ENCODE data around the gene MORN5. TPM values are rescaled to one million over a fixed set of nuclear protein-coding genes. Genes with fewer than 3 reads are reported as not detected.

The MORN5 gene
- total RNA-seq, 2 donors from 2014 or later = 0.81 TPM; not detected in 1

DNA sequence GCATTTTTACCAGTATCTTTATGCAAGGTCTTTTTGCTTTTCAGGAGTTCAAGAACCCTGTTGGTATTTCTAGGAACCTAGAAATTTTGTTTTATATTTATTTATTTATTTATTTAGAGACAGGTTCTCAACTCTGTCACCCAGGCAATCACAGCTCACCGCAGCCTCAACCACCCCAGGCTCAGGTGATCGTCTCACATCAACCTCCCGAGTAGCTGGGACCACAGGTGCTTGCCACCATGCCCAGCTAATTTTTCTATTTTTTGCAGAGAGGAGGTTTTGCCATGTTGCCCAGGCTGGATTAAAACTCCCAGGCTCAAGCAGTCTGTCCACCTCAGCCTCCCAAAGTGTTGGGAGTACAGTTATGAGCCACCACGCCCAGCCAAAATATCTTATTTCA is 36.2 kb downstream of the MORN5 start:
- Histone ChIP-seq H3K4me1 (ENCODE audit: control insufficient read depth, insufficient read depth, low read length) (no peaks in the 10 kb centered on the region), H3K27me3 (ENCODE audit: control insufficient read depth, insufficient read depth, low read length, poor library complexity, severe bottlenecking) (no peaks in the 10 kb centered on the region), H3K27ac (ENCODE audit: low read depth, low read length) (no peak overlapping the region), H3K9me3 (ENCODE audit: control insufficient read depth, low read length) (no peaks in the 10 kb centered on the region), H3K9ac (ENCODE audit: extremely low read depth, low read length, poor library complexity, severe bottlenecking) (no peak overlapping the region), H3K4me3 (ENCODE audit: low read length) (no peak overlapping the region), H3K36me3 (ENCODE audit: control insufficient read depth, insufficient read depth, low read length) (no peaks in the 10 kb centered on the region)
- no peak for DNase-seq
- TF ChIP-seq, protein P1, sequence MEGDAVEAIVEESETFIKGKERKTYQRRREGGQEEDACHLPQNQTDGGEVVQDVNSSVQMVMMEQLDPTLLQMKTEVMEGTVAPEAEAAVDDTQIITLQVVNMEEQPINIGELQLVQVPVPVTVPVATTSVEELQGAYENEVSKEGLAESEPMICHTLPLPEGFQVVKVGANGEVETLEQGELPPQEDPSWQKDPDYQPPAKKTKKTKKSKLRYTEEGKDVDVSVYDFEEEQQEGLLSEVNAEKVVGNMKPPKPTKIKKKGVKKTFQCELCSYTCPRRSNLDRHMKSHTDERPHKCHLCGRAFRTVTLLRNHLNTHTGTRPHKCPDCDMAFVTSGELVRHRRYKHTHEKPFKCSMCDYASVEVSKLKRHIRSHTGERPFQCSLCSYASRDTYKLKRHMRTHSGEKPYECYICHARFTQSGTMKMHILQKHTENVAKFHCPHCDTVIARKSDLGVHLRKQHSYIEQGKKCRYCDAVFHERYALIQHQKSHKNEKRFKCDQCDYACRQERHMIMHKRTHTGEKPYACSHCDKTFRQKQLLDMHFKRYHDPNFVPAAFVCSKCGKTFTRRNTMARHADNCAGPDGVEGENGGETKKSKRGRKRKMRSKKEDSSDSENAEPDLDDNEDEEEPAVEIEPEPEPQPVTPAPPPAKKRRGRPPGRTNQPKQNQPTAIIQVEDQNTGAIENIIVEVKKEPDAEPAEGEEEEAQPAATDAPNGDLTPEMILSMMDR (conservative IDR thresholded peaks at IDR 0.05) = no peak
- no peaks in the 10 kb centered on the region for H3K4me1 Mint-ChIP-seq
- no peaks in the 10 kb centered on the region for H3K36me3 Mint-ChIP-seq (ENCODE audit: low read depth)
- H3K27ac Mint-ChIP-seq = no peak overlapping the region
- peaks cover 4% of the 10 kb centered on the region for H3K27me3 Mint-ChIP-seq (ENCODE audit: insufficient read depth)
- H3K9me3 Mint-ChIP-seq = no peaks in the 10 kb centered on the region
- no peak overlapping the region for H3K4me3 Mint-ChIP-seq
- WGBS, 2 experiments (ENCODE audit: insufficient coverage in 1 of 2, insufficient read length in 1 of 2) = 83% methylated on average over 1 to 4 of the region's 4 CpGs

DNA sequence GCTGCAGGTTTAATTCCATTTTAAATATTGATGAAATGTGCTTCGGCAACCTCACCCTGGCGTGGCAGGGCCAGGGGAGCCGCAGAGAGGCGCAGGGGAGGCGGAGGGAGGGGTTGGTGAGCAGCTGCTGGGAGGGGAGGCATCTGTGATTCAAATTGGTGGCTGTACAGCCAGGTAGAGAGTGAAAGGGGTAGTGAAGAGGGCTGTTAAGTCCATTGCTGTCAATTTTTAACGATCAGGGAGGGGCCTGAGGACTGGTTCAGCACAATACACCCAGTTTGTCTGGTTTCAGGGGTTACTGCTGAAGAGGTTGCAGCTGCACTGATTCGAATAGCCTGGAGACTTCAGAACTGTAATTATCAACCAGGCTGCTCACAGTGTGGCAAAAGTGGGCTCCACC is 37.7 kb downstream of the MORN5 start:
- WGBS, 2 experiments (ENCODE audit: insufficient coverage in 1 of 2, insufficient read length in 1 of 2) = 83 to 89% methylated on average over 6 to 7 of the region's 7 CpGs
- Histone ChIP-seq H3K36me3 (ENCODE audit: control insufficient read depth, insufficient read depth, low read length) (no peaks in the 10 kb centered on the region), H3K9ac (ENCODE audit: extremely low read depth, low read length, poor library complexity, severe bottlenecking) (no peak overlapping the region), H3K4me1 (ENCODE audit: control insufficient read depth, insufficient read depth, low read length) (no peaks in the 10 kb centered on the region), H3K27ac (ENCODE audit: low read depth, low read length) (no peak overlapping the region), H3K27me3 (ENCODE audit: control insufficient read depth, insufficient read depth, low read length, poor library complexity, severe bottlenecking) (no peaks in the 10 kb centered on the region), H3K9me3 (ENCODE audit: control insufficient read depth, low read length) (no peaks in the 10 kb centered on the region), H3K4me3 (ENCODE audit: low read length) (no peak overlapping the region)
- Mint-ChIP-seq H3K4me1 (no peaks in the 10 kb centered on the region), H3K27ac (no peak overlapping the region), H3K4me3 (no peak overlapping the region), H3K27me3 (ENCODE audit: insufficient read depth) (peaks cover 4% of the 10 kb centered on the region), H3K36me3 (ENCODE audit: low read depth) (no peaks in the 10 kb centered on the region), H3K9me3 (no peaks in the 10 kb centered on the region)
- TF ChIP-seq, protein P1 (conservative IDR thresholded peaks at IDR 0.05) = no peak
- no peak for DNase-seq

DNA sequence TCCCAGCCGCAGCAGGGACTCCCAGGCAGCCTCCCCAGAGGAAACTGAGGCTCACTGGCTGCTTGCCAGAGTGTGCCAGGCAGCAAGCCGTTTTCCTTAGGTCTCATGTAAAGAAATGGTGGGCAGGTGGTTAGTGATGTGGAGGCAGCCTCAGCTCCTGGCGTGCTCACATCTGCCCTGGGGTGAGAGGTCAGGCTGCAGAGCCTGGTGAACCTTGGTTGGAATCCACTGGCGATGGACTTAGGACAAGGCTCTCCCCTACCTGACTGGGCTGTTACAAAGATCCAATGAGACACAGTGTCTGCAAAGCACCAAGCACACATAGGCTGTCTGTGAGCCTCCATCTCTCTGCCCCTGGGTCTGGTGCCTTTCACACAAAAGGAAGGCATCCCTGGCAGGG is 38.2 kb downstream of the MORN5 start:
- no peak overlapping the region for H3K27ac Mint-ChIP-seq
- Histone ChIP-seq H3K36me3 (ENCODE audit: control insufficient read depth, insufficient read depth, low read length) (no peaks in the 10 kb centered on the region), H3K27me3 (ENCODE audit: control insufficient read depth, insufficient read depth, low read length, poor library complexity, severe bottlenecking) (no peaks in the 10 kb centered on the region), H3K27ac (ENCODE audit: low read depth, low read length) (no peak overlapping the region), H3K9ac (ENCODE audit: extremely low read depth, low read length, poor library complexity, severe bottlenecking) (no peak overlapping the region), H3K4me1 (ENCODE audit: control insufficient read depth, insufficient read depth, low read length) (no peaks in the 10 kb centered on the region), H3K9me3 (ENCODE audit: control insufficient read depth, low read length) (no peaks in the 10 kb centered on the region), H3K4me3 (ENCODE audit: low read length) (no peak overlapping the region)
- H3K36me3 Mint-ChIP-seq (ENCODE audit: low read depth) = no peaks in the 10 kb centered on the region
- no peak overlapping the region for H3K4me3 Mint-ChIP-seq
- TF ChIP-seq, protein P1 (conservative IDR thresholded peaks at IDR 0.05) = no peak
- H3K9me3 Mint-ChIP-seq = no peaks in the 10 kb centered on the region
- H3K27me3 Mint-ChIP-seq (ENCODE audit: insufficient read depth) = peaks cover 4% of the 10 kb centered on the region
- no peak for DNase-seq
- no peaks in the 10 kb centered on the region for H3K4me1 Mint-ChIP-seq
- WGBS, 2 experiments (ENCODE audit: insufficient coverage in 1 of 2, insufficient read length in 1 of 2) = 86 to 100% methylated on average over 2 to 4 of the region's 4 CpGs

All from endodermal cell (in vitro differentiated cells).